HG03439 (cell line): Measurements from ENCODE around the gene RABGAP1L.
A peak's percentile ranks its signal among the peaks of the same experiment; 100 is the strongest.
"Not testable (repeated sequence)": the region's sequence is repeated elsewhere in the genome, so short reads cannot be mapped to it uniquely, and the experiment has no call there.

Source experiments
- ATAC-seq: cut with Tn5 transposase; IDR thresholded peaks from one replicate; pipeline ENCODE4 v1.9.1; 2021; ENCODE audit warnings: mild to moderate bottlenecking, moderate library complexity; ENCODE audit not compliant: unreplicated experiment

Gene RABGAP1L

GRCh38 chr1:175003521-175003920 is 844.2 kb downstream of the RABGAP1L start:
- no peak for ATAC-seq

GRCh38 chr1:175005085-175005783 is 845.9 kb downstream of the RABGAP1L start:
- ATAC-seq, result no peak

- ATAC-seq, result no peak
Measured at GRCh38 chr1:175009532-175009931, 850.2 kb downstream of the RABGAP1L start.

- ATAC-seq, result no peak
Measured at GRCh38 chr1:175013445-175013844, 854.1 kb downstream of the RABGAP1L start.

- no peak for ATAC-seq
Measured at GRCh38 chr1:175015243-175015642, 855.9 kb downstream of the RABGAP1L start.

GRCh38 chr1:175019524-175019923 is 860.2 kb downstream of the RABGAP1L start:
- no peak for ATAC-seq

GRCh38 chr1:175023043-175023921 is 864.0 kb downstream of the RABGAP1L start, which contains the start of gene MRPS14:
Gene MRPS14 (minus strand): TSS chr1:175023425. CDS start chr1:175023408, 17 bp downstream.
- peak; percentile 85 for ATAC-seq

GRCh38 chr1:175023922-175024242 is 864.6 kb downstream of the RABGAP1L start:
- not testable (repeated sequence) for ATAC-seq

GRCh38 chr1:175024773-175025172 is 865.5 kb downstream of the RABGAP1L start:
- ATAC-seq, result no peak

GRCh38 chr1:175033953-175034352 is 874.6 kb downstream of the RABGAP1L start:
- no peak for ATAC-seq

GRCh38 chr1:175034775-175035174 is 875.5 kb downstream of the RABGAP1L start:
- ATAC-seq, result no peak

- ATAC-seq, result no peak
Measured at GRCh38 chr1:175035865-175036264, 876.5 kb downstream of the RABGAP1L start.

GRCh38 chr1:175036476-175036875 is 877.2 kb downstream of the RABGAP1L start:
- no peak for ATAC-seq

- no peak for ATAC-seq
Measured at GRCh38 chr1:175037416-175037815, 878.1 kb downstream of the RABGAP1L start.

GRCh38 chr1:175040324-175040879 is 881.1 kb downstream of the RABGAP1L start:
- no peak for ATAC-seq

- ATAC-seq, result no peak
Measured at GRCh38 chr1:175042650-175043049, 883.3 kb downstream of the RABGAP1L start.

- no peak for ATAC-seq
Measured at GRCh38 chr1:175043824-175044223, 884.5 kb downstream of the RABGAP1L start.

- not testable (repeated sequence) for ATAC-seq
Measured at GRCh38 chr1:175044591-175044990, 885.3 kb downstream of the RABGAP1L start.
